Kidney tubule cell (primary cell): Measurements from ENCODE around the gene SLC22A2.
A peak's percentile ranks its signal among the peaks of the same experiment; 100 is the strongest.
"Not testable (repeated sequence)": the region's sequence is repeated elsewhere in the genome, so short reads cannot be mapped to it uniquely, and the experiment has no call there.

ENCODE experiments used
- DNase-seq: peaks from one replicate; pipeline ENCODE4 v3.0.0-alpha.2; 2018; ENCODE audit warnings: low spot score

Gene SLC22A2

GRCh38 chr6:160248538-160248937, 10.1 kb downstream of the SLC22A2 start:
- peak; percentile 89 for DNase-seq

- peak; percentile 55 for DNase-seq
Observed at GRCh38 chr6:160247457-160247883, 11.2 kb downstream of the SLC22A2 start.

- no peak for DNase-seq
Observed at GRCh38 chr6:160240691-160241084, 17.9 kb downstream of the SLC22A2 start.

GRCh38 chr6:160239929-160240690, 18.5 kb downstream of the SLC22A2 start:
- DNase-seq: peak; percentile 30

GRCh38 chr6:160238761-160239751, 19.6 kb downstream of the SLC22A2 start:
- DNase-seq: peak; percentile 93

GRCh38 chr6:160238278-160238711, 20.3 kb downstream of the SLC22A2 start:
- peak; percentile 69 for DNase-seq

GRCh38 chr6:160237597-160238275, 20.9 kb downstream of the SLC22A2 start:
- DNase-seq: peak; percentile 89

GRCh38 chr6:160236235-160236872, 22.3 kb downstream of the SLC22A2 start:
- not testable (repeated sequence) for DNase-seq

GRCh38 chr6:160233950-160234640, 24.5 kb downstream of the SLC22A2 start:
- DNase-seq: not testable (repeated sequence)

GRCh38 chr6:160227769-160228161, 30.9 kb downstream of the SLC22A2 start:
- DNase-seq: no peak

- no peak for DNase-seq
Observed at GRCh38 chr6:160227038-160227768, 31.4 kb downstream of the SLC22A2 start.

GRCh38 chr6:160226118-160226591, 32.5 kb downstream of the SLC22A2 start:
- DNase-seq: peak; percentile 29

GRCh38 chr6:160224639-160225237, 33.9 kb downstream of the SLC22A2 start:
- no peak for DNase-seq

- no peak for DNase-seq
Observed at GRCh38 chr6:160222491-160222890, 36.1 kb downstream of the SLC22A2 start.

GRCh38 chr6:160221918-160222317, 36.7 kb downstream of the SLC22A2 start:
- no peak for DNase-seq

- peak; percentile 77 for DNase-seq
Observed at GRCh38 chr6:160221423-160221822, 37.2 kb downstream of the SLC22A2 start.

- DNase-seq: peak; percentile 30
Observed at GRCh38 chr6:160218810-160219209, 39.8 kb downstream of the SLC22A2 start.

- DNase-seq: no peak
Observed at GRCh38 chr6:160217863-160218262, 40.8 kb downstream of the SLC22A2 start.

- DNase-seq: no peak
Observed at GRCh38 chr6:160217073-160217472, 41.5 kb downstream of the SLC22A2 start.

GRCh38 chr6:160215232-160215631, 43.4 kb downstream of the SLC22A2 start:
- DNase-seq: peak; percentile 74
